Activated CD4-positive, CD25-positive, alpha-beta regulatory T cell treated with anti-CD3 and anti-CD28 coated beads, Interleukin-2, amount 50 U/mL, for 24 hours (primary cell): ENCODE data around the gene TWIST2.

Experiments used
- ATAC-seq, 2 donors: fragments of 150-1000 bp; cut with Tn5 transposase; one replicate each; pipeline ENCODE4 v1.10.0; 2021; ENCODE audit warnings: mild to moderate bottlenecking in 1 of 2, moderate library complexity in 1 of 2

TWIST2 gene

DNA sequence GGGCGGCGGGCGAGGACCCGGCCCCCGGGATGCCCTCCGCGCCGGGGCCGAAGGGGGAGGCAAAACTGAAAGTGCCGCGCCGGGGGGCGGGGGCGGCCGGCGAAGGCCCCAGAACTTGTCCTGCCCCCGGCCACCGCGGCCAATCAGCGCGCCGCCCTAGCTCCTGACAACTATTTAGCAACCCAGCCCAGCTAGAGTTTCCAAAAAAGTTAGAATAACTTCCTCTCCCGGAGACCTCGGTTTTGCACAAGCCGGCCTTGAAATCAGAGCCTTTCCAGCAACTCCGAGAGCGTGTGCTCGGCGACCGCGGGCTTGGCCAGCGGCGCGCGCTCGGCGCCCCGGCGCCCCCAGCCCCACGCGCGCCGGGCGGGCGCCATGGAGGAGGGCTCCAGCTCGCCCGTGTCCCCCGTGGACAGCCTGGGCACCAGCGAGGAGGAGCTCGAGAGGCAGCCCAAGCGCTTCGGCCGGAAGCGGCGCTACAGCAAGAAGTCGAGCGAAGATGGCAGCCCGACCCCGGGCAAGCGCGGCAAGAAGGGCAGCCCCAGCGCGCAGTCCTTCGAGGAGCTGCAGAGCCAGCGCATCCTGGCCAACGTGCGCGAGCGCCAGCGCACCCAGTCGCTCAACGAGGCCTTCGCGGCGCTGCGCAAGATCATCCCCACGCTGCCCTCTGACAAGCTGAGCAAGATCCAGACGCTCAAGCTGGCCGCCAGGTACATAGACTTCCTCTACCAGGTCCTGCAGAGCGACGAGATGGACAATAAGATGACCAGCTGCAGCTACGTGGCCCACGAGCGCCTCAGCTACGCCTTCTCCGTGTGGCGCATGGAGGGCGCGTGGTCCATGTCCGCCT, at the start of gene TWIST2:
TSS of gene TWIST2 (plus strand) at position 245 of the 850 bp plus-strand sequence. CDS start at position 376, 131 bp downstream.
- no peak for ATAC-seq

DNA sequence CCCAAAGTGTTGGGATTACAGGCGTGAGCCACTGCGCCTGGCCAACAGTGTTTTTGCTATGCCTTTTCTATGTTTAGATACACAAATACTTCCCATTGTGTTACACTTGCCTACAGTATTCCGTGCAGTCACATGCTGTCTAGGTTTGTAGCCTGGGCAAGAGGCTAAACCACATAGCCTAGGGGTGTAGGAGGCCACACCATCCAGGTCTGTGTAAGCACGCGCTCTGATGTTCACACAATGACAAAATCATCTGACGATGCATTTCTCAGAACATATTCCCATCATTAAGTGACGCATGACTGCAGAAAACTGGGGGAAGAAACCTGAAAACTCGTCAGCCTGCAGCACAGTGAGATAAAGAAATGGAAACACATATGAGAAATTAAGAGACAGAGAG, 46.1 kb upstream of the TWIST2 start:
- ATAC-seq: no peak

DNA sequence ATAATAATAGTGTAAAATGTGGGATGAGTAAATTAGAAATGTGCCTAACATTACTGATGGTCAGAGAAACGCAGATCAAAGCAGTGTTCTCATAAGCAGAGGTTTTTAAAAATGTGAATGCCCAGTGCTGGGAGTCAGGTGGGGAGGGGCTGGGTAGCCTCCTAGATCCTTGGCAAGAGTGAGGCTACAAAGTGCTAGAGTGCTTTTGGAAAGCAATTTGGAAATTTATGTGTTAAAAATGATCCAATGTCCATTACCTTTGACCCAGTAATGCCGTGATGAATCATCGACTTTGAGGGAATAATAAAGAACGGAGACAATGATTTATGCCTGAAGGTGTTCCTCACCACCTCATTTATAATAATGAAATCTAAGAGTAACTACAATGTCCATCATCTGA, 44.9 kb upstream of the TWIST2 start:
- ATAC-seq: no peak

DNA sequence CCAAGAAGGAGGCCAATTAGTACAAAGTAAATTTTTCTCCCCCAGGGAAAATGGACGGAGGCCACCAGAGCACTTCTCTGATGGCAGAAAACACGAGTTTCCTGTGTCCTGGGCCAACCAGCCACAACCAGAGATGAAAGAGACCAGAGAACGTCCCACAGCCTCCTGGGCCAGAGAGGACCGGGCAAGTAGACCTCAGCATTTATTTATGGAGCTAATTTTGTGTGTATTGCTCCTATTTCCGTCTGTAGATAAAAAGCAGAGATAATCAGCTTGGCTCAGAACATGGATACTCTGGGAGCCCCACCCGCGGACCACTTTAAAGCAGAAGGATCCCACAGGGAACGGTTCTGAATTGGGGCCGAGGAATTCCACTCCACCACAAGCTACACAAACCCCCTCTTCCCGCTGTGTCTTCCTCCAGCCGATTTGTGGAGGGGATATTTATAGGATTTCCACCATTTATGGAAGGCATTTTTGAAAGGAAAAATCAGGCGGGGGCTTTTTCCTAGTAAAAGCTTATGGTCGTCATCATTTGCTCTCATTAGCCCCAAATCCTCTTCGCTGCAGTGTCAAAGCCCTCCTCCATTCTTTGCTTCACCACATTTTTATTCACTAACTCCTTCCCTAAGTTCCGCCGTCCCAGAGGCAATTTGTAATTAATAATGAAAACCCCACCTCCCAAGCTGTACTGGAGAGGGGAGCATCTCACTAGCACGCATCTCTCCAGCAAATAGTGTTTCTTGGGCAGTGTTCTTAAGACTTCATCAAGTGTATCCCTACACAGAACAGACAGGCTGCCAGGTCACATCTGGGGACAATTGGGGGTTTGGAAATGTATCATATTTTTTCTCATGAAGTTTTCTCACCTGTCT, 43.7 kb upstream of the TWIST2 start:
- no peak for ATAC-seq

DNA sequence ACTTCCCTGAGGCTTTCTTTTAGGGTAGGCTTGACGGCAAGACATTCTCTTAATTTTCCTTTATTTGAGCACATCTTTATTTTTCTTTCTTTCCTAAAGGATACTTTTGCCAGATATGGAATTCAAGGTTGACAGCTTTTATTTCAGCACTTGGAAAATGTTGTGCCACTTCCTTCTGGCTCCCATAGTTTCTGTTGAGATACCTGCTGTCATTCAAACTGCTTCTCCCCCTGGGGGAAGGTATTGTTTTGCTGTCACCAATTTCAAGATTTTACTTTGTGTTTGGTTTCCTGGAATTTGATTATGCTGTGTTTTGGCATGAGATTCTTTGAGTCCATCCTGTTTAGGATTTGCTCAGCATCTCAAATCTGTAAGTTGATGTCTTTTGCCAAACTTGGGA, 39.1 kb upstream of the TWIST2 start:
- ATAC-seq: no peak

DNA sequence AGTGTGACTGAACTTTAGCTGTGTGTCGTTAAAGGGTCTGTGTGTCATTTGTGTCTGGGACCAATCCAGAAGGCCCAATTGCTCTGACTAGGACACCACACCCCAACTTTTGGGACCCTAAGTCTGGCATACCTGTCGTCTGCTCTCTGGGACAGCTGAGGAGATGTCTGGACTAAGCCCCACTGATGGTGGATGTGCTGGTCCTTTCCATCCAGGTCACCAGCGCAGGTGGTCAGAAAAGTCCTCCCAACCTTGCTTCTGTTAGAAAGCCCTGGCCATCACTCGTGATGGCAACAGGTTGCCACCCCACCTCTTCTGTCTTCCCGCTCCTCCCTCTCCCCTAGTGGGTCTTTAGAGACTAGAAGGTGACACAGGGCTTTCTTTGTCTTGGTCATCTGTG, 37.6 kb upstream of the TWIST2 start:
- ATAC-seq: no peak

DNA sequence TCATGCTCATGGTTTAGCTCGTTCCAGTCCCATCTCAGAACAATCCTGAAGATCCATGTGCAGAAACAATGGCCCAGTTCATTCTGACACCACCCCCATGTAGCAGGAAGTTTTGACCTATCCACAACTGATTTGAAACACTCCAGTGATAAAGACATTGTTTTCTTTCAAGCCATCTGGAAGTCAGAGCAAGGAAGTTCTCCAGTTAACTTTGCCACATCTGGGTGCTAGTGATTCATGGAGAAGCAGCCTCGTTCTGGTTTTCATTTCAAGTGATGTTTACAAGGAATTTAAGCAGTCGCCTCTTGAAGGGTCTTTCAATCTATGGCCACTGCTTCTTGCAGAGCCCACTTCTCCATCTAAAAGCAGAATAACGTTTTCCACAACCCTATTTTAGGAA, 36.6 kb upstream of the TWIST2 start:
- ATAC-seq: no peak

DNA sequence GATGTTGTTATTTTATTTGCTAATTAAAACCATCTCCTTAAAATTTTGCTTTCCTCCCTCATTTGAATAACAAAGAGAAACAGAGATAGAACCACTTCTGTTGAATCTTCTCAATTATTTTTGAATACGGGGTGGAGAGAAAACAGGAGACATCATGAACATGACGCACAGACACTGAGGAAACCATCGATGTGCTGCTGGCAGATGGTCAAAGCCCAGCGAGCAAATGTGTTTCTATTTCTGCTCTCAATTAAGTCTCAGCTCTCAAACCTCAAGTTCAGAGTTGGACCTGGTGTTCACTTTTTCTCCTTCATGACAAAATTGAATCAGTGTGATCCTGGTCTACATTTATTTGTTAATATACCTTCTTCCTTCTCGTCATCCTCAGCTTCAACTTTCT, 36.1 kb upstream of the TWIST2 start:
- ATAC-seq: no peak

DNA sequence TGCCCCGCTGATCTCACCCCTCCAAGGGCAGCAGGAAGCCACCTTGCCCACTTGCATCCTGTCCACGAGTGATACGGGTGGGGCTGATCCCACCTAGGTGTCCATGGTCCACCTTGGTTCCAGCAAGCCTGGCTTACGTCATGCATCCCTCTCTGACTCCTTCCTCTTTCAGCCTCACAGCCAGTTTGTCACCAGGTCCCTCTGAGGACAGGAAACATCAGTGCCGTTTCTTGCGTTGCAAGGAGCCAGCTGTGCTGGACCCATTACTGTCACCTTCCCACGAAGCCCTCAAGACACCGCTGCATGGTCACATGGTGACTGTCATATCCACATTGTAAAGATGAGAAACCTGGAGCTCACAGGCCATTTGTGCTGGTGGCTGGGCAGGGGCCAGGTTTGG, 34.8 kb upstream of the TWIST2 start:
- no peak for ATAC-seq

DNA sequence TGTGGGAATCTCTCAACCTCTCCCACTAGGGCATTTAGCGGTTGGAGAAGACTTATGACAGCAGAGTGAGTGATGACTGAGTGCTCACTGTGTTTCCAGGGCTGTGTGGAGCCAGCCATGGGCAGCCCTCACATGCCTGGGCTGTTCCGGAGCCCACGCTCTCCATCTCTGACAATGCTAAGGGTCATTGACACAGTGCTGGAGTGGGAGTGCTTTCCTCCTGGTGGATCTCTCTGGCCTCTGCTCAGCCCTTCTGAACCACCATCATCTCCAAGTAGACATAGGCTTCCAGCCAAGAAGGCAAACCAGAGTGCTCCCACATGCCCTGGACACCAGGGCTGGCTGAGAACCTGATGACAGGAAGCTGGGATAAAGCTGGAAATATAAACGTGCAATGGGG, 33.1 kb upstream of the TWIST2 start:
- ATAC-seq: no peak

DNA sequence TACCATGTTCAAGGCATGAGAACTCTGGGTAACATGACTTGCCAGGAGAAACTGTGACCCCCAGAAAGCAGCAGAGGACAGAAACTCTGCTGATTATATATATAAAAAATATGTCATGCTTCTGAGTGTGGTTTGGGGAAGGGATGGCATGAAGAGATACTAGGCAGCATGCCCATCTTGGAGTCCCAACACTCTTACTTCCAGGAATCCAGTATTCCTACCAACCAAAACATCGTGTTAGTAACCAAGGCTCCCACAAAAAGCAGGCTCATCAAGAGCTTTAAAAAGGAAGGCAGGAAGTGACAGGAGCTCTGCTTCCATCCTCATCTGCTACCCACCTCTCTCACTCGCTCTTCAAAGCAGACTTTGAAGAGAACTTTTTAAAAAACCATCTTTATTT, 31.6 kb upstream of the TWIST2 start:
- no peak for ATAC-seq

DNA sequence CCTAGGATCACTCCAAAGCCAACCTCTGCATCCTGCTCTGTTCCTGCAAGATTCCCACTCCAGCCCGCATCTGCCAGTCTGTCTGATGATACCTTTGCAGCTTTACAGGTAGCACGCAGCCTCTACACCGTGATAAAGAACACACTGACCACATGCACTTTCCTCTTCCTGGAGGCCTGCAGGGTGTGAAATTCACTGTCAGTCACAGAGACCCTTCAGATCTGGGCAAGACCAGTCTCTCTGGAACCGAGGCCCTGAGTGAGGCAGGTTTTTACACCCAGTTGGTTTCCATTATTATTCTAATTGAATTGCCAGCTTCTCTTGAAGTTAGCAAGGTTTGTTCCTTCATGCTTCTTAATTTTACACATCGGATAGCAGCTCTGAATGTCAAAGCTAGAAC, 30.5 kb upstream of the TWIST2 start:
- no peak for ATAC-seq

DNA sequence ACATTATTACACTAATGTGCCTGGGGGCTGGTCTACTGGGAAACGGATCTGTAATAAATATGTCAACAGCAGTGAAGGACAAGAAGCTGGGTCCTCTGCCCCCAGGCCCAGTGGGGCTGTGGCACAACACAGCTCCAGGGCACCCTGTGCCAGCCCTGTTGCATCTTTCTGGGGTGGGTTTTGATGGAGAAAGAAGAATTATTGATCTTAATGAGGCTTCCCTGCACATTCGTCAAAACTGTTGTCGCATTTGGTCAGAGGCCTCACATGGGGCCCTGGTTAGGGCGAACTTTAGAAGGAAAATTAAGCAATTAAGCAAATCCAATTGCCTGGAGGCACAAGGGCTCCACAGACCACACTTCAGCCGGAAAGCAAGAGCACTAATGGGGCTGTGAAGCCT, 30.0 kb upstream of the TWIST2 start:
- ATAC-seq: no peak

DNA sequence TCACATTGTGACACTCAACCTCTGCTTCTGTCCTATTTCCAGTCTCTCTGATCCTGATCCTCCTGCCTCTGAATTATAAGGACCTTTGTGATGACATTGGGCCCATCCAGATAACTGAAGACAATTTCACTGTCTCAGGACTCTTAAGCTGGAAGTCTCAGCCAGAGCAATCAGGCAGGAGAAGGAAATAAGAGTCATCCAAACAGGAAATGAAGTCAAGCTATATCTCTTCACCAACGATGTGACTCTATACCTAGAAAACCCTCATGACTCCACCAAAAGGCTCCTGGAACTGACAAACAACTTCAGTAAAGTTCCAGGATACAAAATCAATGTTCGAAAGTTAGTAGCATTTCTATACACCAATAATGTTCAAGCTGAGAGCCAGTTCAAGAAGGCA, 29.3 kb upstream of the TWIST2 start:
- ATAC-seq: no peak

DNA sequence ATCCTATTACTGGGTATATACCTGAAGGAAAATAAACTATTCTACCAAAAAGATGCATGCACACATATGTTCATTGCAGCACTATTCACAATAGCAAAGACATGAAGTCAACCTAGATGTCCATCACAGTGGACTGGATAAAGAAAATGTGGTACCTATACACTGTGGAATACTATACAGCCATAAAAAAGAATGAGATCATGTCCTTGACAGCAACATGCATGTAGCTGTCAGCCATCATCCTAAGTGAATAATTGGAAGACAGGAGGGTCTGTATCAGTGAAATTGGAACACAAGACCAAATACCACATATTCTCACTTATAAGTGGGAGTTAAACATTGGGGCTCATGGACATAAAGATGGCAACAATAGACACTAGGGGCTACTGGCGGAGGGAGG, 27.7 kb upstream of the TWIST2 start:
- ATAC-seq: no peak

DNA sequence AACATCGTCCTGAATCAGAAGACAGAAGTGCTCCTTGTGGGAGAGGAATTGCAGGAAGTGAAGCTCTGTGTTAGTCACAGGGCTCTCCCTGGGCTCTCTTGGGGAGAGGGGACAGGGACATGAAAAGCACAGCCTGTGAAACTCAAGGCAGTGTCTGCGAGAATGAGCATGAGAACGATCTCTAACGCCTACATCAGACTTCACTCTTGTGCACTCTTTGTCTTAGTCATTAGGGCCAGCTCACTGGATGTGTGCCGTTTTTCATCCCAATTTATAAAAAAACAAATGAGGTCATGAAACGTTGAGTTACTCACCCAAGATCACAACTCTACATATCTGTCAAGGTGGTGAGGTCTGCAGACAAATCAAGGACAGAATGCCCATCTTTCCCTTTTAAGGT, 27.0 kb upstream of the TWIST2 start:
- no peak for ATAC-seq

DNA sequence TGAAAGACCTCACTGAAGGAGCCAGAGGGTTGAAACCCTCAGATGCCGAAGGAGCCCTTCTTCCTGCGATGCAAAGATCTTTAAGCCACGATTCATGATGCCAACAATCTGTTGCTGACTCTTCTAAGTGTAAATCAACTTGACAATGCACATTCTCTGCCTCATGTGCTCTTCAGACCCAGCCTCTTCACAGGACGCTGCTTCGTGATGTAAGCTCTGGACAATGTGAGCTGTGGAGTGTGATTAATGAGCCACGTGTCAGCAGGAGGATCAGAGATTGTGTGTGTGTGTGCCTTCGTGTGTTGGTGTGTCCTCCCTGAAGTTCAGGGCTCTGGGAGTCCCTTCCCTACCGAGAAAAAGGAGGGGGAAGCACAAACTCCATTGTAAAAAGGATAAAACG, 26.5 kb upstream of the TWIST2 start:
- no peak for ATAC-seq

DNA sequence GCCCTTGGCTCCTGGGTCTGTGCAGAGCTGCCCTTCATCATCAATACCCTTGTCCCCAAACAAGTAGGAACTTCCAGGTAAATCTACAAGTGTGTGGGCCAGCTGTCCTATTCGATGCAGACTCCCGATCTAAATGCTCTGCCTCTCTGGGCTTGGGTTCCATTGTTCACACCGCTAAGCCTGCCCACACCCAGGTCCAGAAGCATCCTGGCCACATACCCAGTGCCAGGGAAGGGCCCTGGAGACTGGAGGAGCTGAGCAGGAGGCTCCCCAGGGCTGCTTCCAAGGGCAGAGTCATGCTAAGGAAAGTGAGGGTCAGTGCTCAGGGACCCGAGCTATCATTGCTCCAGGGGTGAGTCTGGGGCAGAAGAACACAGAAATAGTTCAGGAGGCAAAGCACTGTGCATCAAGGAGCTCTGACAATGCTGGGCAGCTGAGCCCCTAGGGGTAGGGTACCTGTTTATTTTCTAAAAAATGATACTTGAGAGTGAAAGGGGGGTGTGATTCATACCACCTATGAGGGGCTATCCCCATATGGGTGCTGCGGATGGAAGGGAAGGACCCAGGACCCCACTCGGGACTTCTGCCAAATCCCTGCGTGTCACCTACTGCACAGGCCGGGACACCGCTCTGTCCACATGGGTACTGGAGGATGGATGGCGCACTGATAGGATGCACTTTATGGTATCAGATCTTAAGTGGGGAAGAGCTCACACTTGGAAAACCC, 25.8 kb upstream of the TWIST2 start:
- ATAC-seq: no peak

DNA sequence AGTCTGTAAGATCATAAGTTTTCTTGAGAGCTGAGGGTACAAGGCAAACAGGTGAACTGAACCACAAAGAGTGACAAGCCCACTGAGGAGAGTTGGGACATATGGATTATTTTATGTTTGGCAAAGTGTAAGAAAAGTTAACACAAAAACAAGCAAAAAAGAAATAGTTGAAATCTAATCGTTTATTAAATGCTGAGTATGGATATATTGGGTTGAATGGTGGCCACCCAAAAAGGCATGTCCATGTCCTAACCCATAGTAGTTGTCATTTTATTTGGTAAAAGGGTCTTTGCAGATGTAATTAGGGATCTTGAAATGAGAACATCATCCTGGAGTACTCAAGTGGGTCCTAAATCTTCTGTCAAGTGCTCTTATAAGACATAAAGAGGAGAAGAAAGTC, 24.9 kb upstream of the TWIST2 start:
- ATAC-seq: no peak

DNA sequence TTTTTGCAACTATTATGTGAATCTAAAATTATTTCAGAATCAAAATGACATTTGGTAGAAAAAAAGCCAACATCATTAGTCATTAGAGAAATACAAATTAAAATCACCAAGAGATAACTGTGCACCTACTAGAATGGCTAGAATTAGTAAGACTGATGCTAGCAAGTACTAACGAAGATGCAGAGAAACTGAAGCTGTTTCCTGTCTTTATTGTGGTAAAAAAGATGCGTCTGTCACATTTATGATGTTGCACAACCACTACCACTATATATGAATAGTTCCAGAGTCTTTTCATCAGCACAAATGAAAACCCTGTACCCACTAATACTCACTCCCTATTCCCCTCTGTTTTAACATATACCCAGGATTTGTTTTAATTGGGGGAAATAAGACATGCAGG, 16.7 kb upstream of the TWIST2 start:
- ATAC-seq: no peak

DNA sequence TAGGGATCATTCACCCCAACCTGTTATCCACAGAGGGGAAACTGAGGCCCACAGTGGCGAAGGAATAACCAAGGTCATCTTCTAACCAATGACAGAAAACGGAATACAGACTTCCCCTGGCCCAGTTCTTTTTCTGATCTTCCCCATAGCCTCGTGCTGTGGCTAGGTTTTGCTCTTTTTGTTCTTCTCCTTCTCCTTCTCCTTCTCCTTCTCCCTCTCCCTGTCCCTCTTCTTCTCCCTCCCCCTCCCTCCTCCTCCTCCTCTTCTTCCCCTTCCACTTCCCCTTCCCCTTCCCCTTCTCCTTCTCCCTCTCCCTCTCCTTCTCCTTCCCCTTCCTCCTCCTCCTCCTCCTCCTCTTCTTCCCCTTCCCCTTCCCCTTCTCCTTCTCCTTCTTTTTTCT, 12.9 kb upstream of the TWIST2 start:
- ATAC-seq: no peak

DNA sequence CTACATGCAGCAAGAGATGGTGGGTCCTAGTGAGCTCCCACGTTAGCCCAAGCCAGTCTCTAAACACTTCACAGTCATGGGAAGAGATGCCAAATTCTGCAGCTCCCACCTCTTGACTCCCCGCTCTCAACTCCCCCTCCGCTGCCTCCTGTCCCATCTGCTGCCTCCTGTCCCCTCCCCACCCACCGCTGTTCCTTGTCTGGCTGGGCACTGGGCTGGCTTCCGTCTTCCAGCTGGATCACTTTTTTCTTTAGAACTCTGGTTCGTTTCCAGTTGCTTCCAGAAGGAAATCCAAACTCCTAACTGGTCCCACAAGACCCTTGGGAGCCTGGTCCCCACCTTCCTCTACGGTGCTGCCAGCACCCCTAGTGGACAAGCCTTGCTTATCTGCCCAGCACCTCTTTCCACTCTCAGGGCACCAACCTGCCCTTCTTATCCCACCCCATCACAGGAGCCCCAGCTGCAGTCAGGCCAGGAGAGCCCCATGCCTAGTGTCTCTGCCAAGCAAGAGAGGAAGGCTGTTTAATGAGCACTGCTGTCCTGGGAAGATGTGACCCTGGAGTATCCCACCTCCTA, 12.1 kb upstream of the TWIST2 start:
- no peak for ATAC-seq

DNA sequence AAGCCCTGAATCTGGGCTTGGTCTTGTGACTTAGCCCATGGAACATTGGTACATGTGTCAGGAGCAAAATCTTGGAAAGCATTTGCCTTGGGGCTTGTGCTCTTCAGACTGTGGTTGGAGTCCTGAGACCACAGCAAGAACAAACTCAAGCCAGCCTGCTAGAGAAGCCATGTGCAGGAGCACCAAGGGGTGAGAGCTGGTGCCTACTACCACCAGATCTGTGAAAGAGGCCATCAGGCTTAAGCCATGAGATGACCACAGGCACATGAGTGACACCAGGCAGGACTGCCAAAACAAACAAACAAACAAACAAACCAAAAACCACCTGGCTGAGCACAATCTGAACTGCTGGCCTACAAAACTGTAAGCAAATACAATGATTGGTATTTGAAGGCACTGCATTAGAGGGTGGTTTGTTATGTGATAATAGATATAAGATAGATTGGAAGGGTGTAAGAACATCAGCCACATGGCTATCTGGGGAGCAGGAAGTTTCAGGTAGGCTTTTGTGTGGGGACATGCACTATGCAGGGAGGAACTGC, 9.0 kb upstream of the TWIST2 start:
- no peak for ATAC-seq
